ENCODE measurements around the gene HMGN5.

HMGN5 gene, protein sequence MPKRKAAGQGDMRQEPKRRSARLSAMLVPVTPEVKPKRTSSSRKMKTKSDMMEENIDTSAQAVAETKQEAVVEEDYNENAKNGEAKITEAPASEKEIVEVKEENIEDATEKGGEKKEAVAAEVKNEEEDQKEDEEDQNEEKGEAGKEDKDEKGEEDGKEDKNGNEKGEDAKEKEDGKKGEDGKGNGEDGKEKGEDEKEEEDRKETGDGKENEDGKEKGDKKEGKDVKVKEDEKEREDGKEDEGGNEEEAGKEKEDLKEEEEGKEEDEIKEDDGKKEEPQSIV

GRCh38 chrX:81201671-81202455 lies at the start of gene HMGN5, which contains the start of gene SH3BGRL:
Gene HMGN5, minus strand, starts transcription at chrX:81201913. Its CDS starts 80,364 bp downstream, at chrX:81121549.
Gene SH3BGRL, plus strand, starts transcription at chrX:81202102. Its CDS starts 99 bp downstream, at chrX:81202201.
- peak; percentile 60 for DNase-seq (ENCODE audit: low spot score)

DNA sequence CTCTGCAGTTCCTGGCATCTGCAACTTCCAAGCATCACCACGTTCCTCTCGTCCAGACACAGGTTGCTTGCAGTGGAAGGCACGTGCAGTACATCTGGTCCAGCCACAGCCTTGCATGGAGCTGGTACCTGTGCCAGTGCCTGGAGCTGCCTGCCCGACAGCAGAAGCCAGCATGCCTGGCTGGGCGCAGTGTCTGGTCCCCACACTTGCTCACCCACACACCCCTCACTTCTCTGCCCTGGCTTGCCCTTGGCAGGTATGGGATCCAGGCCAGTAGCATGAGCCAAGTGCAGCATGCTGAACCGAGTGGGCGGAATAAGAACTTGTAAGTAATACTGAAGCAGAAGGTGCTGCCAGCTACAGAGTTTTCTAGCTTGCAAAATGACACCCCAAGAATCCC lies 40.0 kb upstream of the HMGN5 start:
- DNase-seq (ENCODE audit: low spot score), result no peak

GRCh38 chrX:81240701-81241331 lies 39.1 kb upstream of the HMGN5 start:
- no peak for DNase-seq (ENCODE audit: low spot score)

- DNase-seq (ENCODE audit: low spot score), result no peak
Observed at GRCh38 chrX:81238166-81238565, 36.5 kb upstream of the HMGN5 start.

- no peak for DNase-seq (ENCODE audit: low spot score)
Observed at GRCh38 chrX:81237516-81237915, 35.8 kb upstream of the HMGN5 start.

GRCh38 chrX:81232218-81232617 lies 30.5 kb upstream of the HMGN5 start:
- DNase-seq (ENCODE audit: low spot score), result no peak

- DNase-seq (ENCODE audit: low spot score), result no peak
Observed at GRCh38 chrX:81231476-81231875, 29.8 kb upstream of the HMGN5 start.

- DNase-seq (ENCODE audit: low spot score), result no peak
Observed at GRCh38 chrX:81229901-81230300, 28.2 kb upstream of the HMGN5 start.

DNA sequence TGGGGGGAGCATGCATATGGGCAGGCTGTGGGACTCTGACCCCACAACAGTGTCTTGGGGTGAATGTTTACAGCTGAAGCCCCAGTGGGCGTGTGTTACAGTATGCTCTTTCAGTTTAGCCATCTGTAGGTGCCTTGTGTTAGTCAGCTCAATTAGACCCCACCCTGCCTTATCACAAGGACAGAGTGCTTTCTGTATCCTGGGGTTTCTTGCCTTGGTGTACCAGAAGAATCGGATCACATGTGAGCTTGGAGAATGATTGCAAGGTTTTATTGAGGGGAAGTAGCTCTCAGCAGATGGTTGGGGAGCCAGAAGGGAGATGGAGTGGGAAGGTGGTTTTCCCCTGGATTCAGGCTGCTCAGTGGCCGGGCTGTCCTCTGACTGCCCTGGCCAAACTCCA lies 27.5 kb upstream of the HMGN5 start:
- no peak for DNase-seq (ENCODE audit: low spot score)

GRCh38 chrX:81215685-81216084 lies 14.0 kb upstream of the HMGN5 start:
- no peak for DNase-seq (ENCODE audit: low spot score)

- no peak for DNase-seq (ENCODE audit: low spot score)
Observed at GRCh38 chrX:81208916-81209315, 7.2 kb upstream of the HMGN5 start.

DNA sequence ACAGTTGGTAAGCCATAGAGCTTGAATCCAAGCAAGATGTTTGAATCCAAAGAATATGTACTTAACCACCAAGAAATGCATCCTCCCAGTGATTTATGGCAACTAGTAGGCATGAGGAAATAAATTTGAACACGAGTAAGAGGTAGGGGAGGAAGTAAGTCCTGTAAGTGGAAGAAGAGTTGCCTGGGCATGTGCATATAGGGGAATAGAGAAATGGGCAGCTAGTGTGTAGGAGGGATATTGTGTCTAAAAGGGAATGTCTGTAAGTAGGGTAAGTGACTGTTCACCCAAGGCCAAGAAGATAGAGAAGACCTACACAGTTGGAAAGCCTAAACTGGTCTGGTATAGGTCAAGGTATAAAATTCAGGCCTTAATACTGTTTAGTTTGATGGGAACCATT lies 4.8 kb upstream of the HMGN5 start:
- no peak for DNase-seq (ENCODE audit: low spot score)

DNA sequence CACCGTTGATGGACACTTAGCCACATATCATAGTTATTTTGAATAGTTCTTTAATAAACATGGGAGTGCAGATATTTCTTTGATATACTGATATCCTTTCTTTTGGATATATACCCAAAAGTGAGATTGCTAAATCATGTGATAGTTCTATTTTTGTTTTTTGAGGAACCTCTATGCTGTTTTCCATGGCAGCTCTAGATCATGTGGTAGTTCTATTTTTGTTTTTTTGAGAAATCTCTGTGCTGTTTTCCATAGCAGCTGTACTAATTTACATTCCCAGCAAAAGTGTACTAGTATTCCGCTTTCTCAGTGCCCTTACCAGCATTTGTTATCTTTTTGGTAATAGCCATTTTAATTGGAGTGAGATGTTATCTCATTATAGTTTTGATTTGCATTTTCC lies 3.8 kb upstream of the HMGN5 start:
- no peak for DNase-seq (ENCODE audit: low spot score)

- DNase-seq (ENCODE audit: low spot score), result no peak
Observed at GRCh38 chrX:81202943-81203342, 1.2 kb upstream of the HMGN5 start.

- peak; percentile 2 for DNase-seq (ENCODE audit: low spot score)
Observed at GRCh38 chrX:81202456-81202819, 725 bp upstream of the HMGN5 start.

GRCh38 chrX:81201071-81201470 lies 642 bp downstream of the HMGN5 start:
- peak; percentile 4 for DNase-seq (ENCODE audit: low spot score)

GRCh38 chrX:81195712-81196111 lies 6.0 kb downstream of the HMGN5 start:
- DNase-seq (ENCODE audit: low spot score), result peak; percentile 55

DNA sequence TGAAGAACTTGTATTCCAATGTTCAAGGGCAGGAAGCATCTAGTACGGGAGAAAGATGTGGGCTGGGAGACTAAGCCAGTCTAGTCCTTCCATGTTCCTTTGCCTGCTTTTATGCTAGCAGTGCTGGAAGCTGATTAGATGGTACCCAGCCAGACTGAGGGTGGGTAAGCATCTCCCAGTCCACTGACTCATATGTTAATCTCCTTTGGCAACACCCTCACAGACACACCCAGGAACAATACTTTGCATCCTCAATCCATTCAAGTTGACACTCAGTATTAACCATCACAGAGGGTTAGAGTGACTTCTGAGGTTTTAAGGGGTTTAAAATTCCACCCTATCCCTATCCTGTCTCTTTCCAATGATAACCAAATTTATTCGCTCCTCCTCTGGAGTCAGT lies 6.5 kb downstream of the HMGN5 start:
- no peak for DNase-seq (ENCODE audit: low spot score)

- DNase-seq (ENCODE audit: low spot score), result peak; percentile 27
Observed at GRCh38 chrX:81174286-81174685, 27.4 kb downstream of the HMGN5 start.

GRCh38 chrX:81168391-81168790 lies 33.3 kb downstream of the HMGN5 start:
- no peak for DNase-seq (ENCODE audit: low spot score)

DNA sequence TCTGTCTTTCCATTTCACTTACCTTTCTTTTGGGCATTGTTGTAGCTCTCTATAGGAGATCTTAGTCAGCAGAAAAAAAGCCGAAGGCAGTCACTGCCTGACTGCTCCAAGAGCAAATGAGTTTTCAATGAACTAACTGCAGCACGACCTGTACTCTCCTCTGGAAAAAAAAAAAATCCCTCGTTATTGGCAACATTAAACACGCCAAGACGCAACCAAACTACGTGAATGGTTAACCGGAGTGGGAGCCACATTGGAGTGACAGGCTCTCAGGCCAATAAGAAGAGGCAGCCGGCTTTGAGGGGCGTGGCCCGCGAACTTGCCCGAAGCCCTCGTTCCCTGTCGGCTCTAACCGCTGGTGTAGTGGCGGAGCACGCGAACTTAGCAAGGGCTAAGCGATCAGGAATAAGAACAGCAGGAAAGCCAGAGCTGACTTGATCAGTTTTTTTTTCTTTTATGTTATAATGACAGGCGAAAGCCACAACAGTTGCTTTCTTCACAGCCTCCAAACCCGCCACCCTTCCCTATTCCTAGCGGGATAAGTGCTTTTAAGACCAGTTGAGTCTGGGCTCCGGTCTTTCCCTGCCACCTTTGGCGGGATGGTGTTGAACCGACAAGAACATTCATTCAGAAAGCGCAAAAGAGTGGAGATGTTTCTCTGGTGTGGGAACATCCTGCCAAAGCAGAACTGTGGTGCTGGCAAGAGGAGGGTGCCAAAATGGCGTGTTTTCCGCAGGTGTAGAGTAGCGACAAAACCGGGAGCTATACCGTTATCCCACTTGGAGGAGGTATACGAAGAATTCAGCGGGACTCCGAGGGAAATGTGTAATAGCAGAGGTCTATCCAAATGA lies 80.0 kb downstream of the HMGN5 start:
- DNase-seq (ENCODE audit: low spot score), result peak; percentile 77

DNA sequence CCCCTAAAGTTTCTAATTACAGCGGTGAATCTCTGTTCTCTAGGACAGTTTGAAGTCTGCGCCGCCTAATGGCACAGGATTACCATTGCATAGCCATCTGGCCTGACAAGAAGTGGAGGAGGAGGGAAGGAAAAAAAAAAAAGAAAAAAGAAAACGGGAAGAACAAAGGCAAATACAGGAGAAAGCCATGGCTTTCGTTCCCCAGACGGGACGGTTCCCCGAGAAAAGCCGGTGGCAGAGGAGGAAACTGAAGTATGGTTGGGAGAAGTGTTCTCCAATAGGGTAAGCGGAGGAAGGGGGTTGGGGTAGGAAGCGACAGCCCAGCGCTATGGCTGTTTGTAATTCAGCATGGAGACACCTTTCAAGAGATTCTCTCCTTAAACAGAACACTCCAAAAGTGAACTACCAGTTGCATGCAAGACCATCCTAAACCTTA lies 80.8 kb downstream of the HMGN5 start:
- DNase-seq (ENCODE audit: low spot score), result peak; percentile 24
